ENCODE results near the gene CACNA1C. TPM values are rescaled to one million over a fixed set of nuclear protein-coding genes. Genes with fewer than 3 reads are reported as not detected.

CACNA1C gene
- total and polyA plus RNA-seq, 10 of the 15 experiments (the other 5 are each of a cell fraction or from before 2014, with no cell fraction given) = under 0.01 to 0.15 (median 0.09) TPM; not detected in 5

GRCh38 chr12:2652011-2652400 lies 599.2 kb downstream of the CACNA1C start:
- no peak for TF ChIP-seq ZBTB4 (CRISPR knock-in tag; IDR thresholded peaks at IDR 0.05)
- no peak for TF ChIP-seq KAT2A (conservative IDR thresholded peaks at IDR 0.05; ENCODE audit: control insufficient read depth, low read depth, low read length)
- no peak for TF ChIP-seq ATF7 (IDR thresholded peaks at IDR 0.05; ENCODE audit: low read depth)
- no peak for TF ChIP-seq SP1 (IDR thresholded peaks at IDR 0.05; ENCODE audit: low read depth, low read length)
- no peak for TF ChIP-seq ASH2L (IDR thresholded peaks at IDR 0.05; ENCODE audit: borderline replicate concordance, low read depth)
- no peak for TF ChIP-seq MEF2B (IDR thresholded peaks at IDR 0.05; ENCODE audit: partially characterized antibody, poor library complexity, severe bottlenecking)
- no peak for TF ChIP-seq RAD21 (IDR thresholded peaks at IDR 0.05; ENCODE audit: insufficient read depth, low read depth, low read length)
- no peak for TF ChIP-seq EP300 (IDR thresholded peaks at IDR 0.05; ENCODE audit: borderline replicate concordance in 1 of 2, control insufficient read depth in 1 of 2, low read depth in 2 of 2, low read length in 2 of 2)
- intact Hi-C loops (cut with micrococcal nuclease; ENCODE audit: unreplicated experiment) = no loop called here
- H4K20me1 ChIP-seq (ENCODE audit: control insufficient read depth, insufficient read depth) = no peaks in the 10 kb centered on the region
- SMC1A ChIA-PET (ENCODE audit: uncharacterized antibody, unreplicated experiment) = no interaction called here
- CTCF ChIA-PET = no interaction called here
- POLR2A ChIA-PET = no interaction called here
- no peaks in the 10 kb centered on the region for H3K4me1 ChIP-seq (ENCODE audit: control insufficient read depth, insufficient read depth, low read length)
- WGBS (ENCODE audit: insufficient coverage, insufficient replicate concordance, low lambda C conversion rate, missing lambda C conversion rate) = 50% methylated on average over 14 of the region's 14 CpGs
- H3K4me2 ChIP-seq (ENCODE audit: control insufficient read depth, insufficient read depth) = no peak overlapping the region
- in situ Hi-C loops (cut with MboI) = no loop called here
- H3K36me3 ChIP-seq (ENCODE audit: control insufficient read depth in 2 of 2, insufficient read depth in 2 of 2, low read length in 1 of 2) = no peaks in the 10 kb centered on the region
- H3K9ac ChIP-seq (ENCODE audit: control insufficient read depth, insufficient read depth, low read length) = no peak overlapping the region
- no peak overlapping the region for H3K27ac ChIP-seq (ENCODE audit: control insufficient read depth, insufficient read depth)
- no peak overlapping the region for H3K4me3 ChIP-seq
- no peak overlapping the region for H2AFZ ChIP-seq (ENCODE audit: control insufficient read depth, low read depth, low read length)
- no peak for DNase-seq (ENCODE audit: low read depth, low spot score)
- no peaks in the 10 kb centered on the region for H3K79me2 ChIP-seq (ENCODE audit: control insufficient read depth, insufficient read depth, low read length)
- peaks cover 10% of the 10 kb centered on the region in 2 experiments; a peak in 3 of 4 replicates for H3K27me3 ChIP-seq (replicated peaks in 1 of 2; ENCODE audit: control insufficient read depth in 2 of 2, insufficient read depth in 2 of 2, low read length in 1 of 2)
- no peak for FAIRE-seq
- RAD21 ChIA-PET (ENCODE audit: unreplicated experiment) = no interaction called here
- ATAC-seq = no peak
- BruUV-seq (replicated peaks) = no TSS peak
- no peaks in the 10 kb centered on the region for H3K9me3 ChIP-seq (replicated peaks; ENCODE audit: control insufficient read depth, insufficient read depth, low read length)

Measured in GM12878 (cell line).